Activated CD8-positive, alpha-beta memory T cell treated with anti-CD3 and anti-CD28 coated beads, Interleukin-2, amount 10 ng/mL, durations not matched to agents 7 days and 5 days (primary cell): ENCODE results near the gene UBA6. TPM values are rescaled to one million over a fixed set of nuclear protein-coding genes. Genes with fewer than 3 reads are reported as not detected.
A peak's percentile ranks its signal among the peaks of the same experiment; 100 is the strongest.

Experiments
- ATAC-seq: fragments of 150-1000 bp; cut with Tn5 transposase; one replicate; pipeline ENCODE4 v1.10.0; 2021; ENCODE audit warnings: moderate library complexity
- CTCF ChIA-PET: fragments of 350-600 bp; sonication (Branson Sonifier 250); formaldehyde crosslinking; loops from one replicate; lab custom pipeline; 2021; ENCODE audit warnings: antibody characterized with exemption; lab: Charles Lee
- DNase-seq: peaks from one replicate; pipeline ENCODE4 v3.0.0-alpha.2; 2020
- H3K27ac Mint-ChIP-seq: one replicate; pipeline ENCODE4 v1.8.0; 2021; ENCODE audit warnings: mild to moderate bottlenecking, mixed read lengths
- H3K27me3 Mint-ChIP-seq: one replicate; pipeline ENCODE4 v1.8.0; 2021; ENCODE audit warnings: mixed read lengths
- H3K36me3 Mint-ChIP-seq: one replicate; pipeline ENCODE4 v1.8.0; 2021; ENCODE audit warnings: mild to moderate bottlenecking, mixed read lengths
- H3K4me1 Mint-ChIP-seq: one replicate; pipeline ENCODE4 v1.8.0; 2021; ENCODE audit warnings: mixed read lengths
- H3K4me3 Mint-ChIP-seq: one replicate; pipeline ENCODE4 v1.8.0; 2021; ENCODE audit warnings: mild to moderate bottlenecking, moderate library complexity, mixed read lengths
- H3K9me3 Mint-ChIP-seq: one replicate; pipeline ENCODE4 v1.8.0; 2022; ENCODE audit warnings: low read depth, mixed read lengths
- total RNA-seq, 2 experiments: library from RNA; stranded (reverse); gene quantifications; one replicate each; pipeline ENCODE4 v1.2.3, GENCODE V29; 2021

The UBA6 gene
- total RNA-seq, 2 experiments from 2014 or later: 88.2 to 91.2 TPM

GRCh38 chr4:67723949-67724348 is 23.0 kb upstream of the UBA6 start:
- Mint-ChIP-seq H3K4me3 (no peak overlapping the region), H3K36me3 (peaks cover 38% of the 10 kb centered on the region), H3K4me1 (peaks cover 13% of the 10 kb centered on the region), H3K27me3 (no peaks in the 10 kb centered on the region), H3K27ac (no peak overlapping the region), H3K9me3 (peaks cover 10% of the 10 kb centered on the region)
- DNase-seq (no peak), ATAC-seq (no peak)
- CTCF ChIA-PET: interaction anchor here (1.7 kb wide), 1 partner anchor 22 kb away, joined by 5 read pairs; no protein-coding TSS in a partner anchor

GRCh38 chr4:67723341-67723740 is 22.4 kb upstream of the UBA6 start:
- no peak overlapping the region for H3K4me3 Mint-ChIP-seq
- CTCF ChIA-PET: interaction anchor here (1.7 kb wide), 1 partner anchor 22 kb away, joined by 5 read pairs; no protein-coding TSS in a partner anchor
- DNase-seq: no peak
- H3K9me3 Mint-ChIP-seq: peaks cover 5% of the 10 kb centered on the region
- H3K36me3 Mint-ChIP-seq: peaks cover 34% of the 10 kb centered on the region
- no peak overlapping the region for H3K27ac Mint-ChIP-seq
- H3K27me3 Mint-ChIP-seq: no peaks in the 10 kb centered on the region
- peaks cover 13% of the 10 kb centered on the region for H3K4me1 Mint-ChIP-seq
- ATAC-seq: no peak

GRCh38 chr4:67721770-67722597 is 21.0 kb upstream of the UBA6 start:
- no peak for ATAC-seq
- Mint-ChIP-seq H3K9me3 (no peaks in the 10 kb centered on the region), H3K27me3 (no peaks in the 10 kb centered on the region), H3K36me3 (peaks cover 35% of the 10 kb centered on the region), H3K4me1 (peaks cover 8% of the 10 kb centered on the region), H3K4me3 (no peak overlapping the region), H3K27ac (no peak overlapping the region)
- DNase-seq: no peak
- CTCF ChIA-PET: no interaction called here

GRCh38 chr4:67721315-67721769 is 20.4 kb upstream of the UBA6 start:
- Mint-ChIP-seq H3K27ac (no peak overlapping the region), H3K9me3 (no peaks in the 10 kb centered on the region), H3K4me1 (peaks cover 4% of the 10 kb centered on the region), H3K27me3 (no peaks in the 10 kb centered on the region), H3K36me3 (peaks cover 38% of the 10 kb centered on the region), H3K4me3 (no peak overlapping the region)
- no peak for DNase-seq
- CTCF ChIA-PET: no interaction called here
- no peak for ATAC-seq

GRCh38 chr4:67719953-67720617 is 19.1 kb upstream of the UBA6 start:
- CTCF ChIA-PET: interaction anchor here (1.4 kb wide), 1 partner anchor 27 kb away, joined by 5 read pairs; no protein-coding TSS in a partner anchor
- Mint-ChIP-seq H3K27me3 (no peaks in the 10 kb centered on the region), H3K9me3 (no peaks in the 10 kb centered on the region), H3K36me3 (peaks cover 39% of the 10 kb centered on the region), H3K4me1 (peaks cover 4% of the 10 kb centered on the region), H3K27ac (no peak overlapping the region), H3K4me3 (no peak overlapping the region)
- ATAC-seq (no peak), DNase-seq (no peak)

- Mint-ChIP-seq H3K4me1 (peaks cover 13% of the 10 kb centered on the region), H3K36me3 (peaks cover 44% of the 10 kb centered on the region), H3K27me3 (no peaks in the 10 kb centered on the region), H3K9me3 (no peaks in the 10 kb centered on the region), H3K27ac (no peak overlapping the region), H3K4me3 (no peak overlapping the region)
- ATAC-seq: no peak
- CTCF ChIA-PET: no interaction called here
- DNase-seq: no peak
These were observed 17.9 kb upstream of the UBA6 start for GRCh38 chr4:67718848-67719247.

GRCh38 chr4:67717586-67717985 is 16.6 kb upstream of the UBA6 start:
- no peak for DNase-seq
- no peak for ATAC-seq
- Mint-ChIP-seq H3K9me3 (no peaks in the 10 kb centered on the region), H3K27me3 (no peaks in the 10 kb centered on the region), H3K27ac (no peak overlapping the region), H3K4me1 (peaks cover 18% of the 10 kb centered on the region), H3K4me3 (no peak overlapping the region), H3K36me3 (peaks cover 44% of the 10 kb centered on the region)
- CTCF ChIA-PET: interaction anchor here (1.0 kb wide), 1 partner anchor 53 kb away, joined by 3 read pairs; no protein-coding TSS in a partner anchor

- H3K9me3 Mint-ChIP-seq: no peaks in the 10 kb centered on the region
- no peak for DNase-seq
- H3K36me3 Mint-ChIP-seq: peaks cover 21% of the 10 kb centered on the region
- no peak overlapping the region for H3K27ac Mint-ChIP-seq
- ATAC-seq: no peak
- no peaks in the 10 kb centered on the region for H3K27me3 Mint-ChIP-seq
- CTCF ChIA-PET: interaction anchor here (1.3 kb wide), 1 partner anchor 32 kb away, joined by 5 read pairs; no protein-coding TSS in a partner anchor
- H3K4me1 Mint-ChIP-seq: peaks cover 16% of the 10 kb centered on the region
- H3K4me3 Mint-ChIP-seq: no peak overlapping the region
These were observed 14.0 kb upstream of the UBA6 start for GRCh38 chr4:67714955-67715354.

- Mint-ChIP-seq H3K4me3 (no peak overlapping the region), H3K36me3 (peaks cover 27% of the 10 kb centered on the region), H3K4me1 (peaks cover 16% of the 10 kb centered on the region), H3K27ac (peak overlapping the region; percentile 39), H3K27me3 (no peaks in the 10 kb centered on the region), H3K9me3 (no peaks in the 10 kb centered on the region)
- CTCF ChIA-PET: interaction anchor here (1.3 kb wide), 1 partner anchor 32 kb away, joined by 5 read pairs; no protein-coding TSS in a partner anchor
- ATAC-seq (no peak), DNase-seq (no peak)
These were observed 13.3 kb upstream of the UBA6 start for GRCh38 chr4:67714248-67714583.

GRCh38 chr4:67713529-67714247 is 12.7 kb upstream of the UBA6 start:
- peaks cover 29% of the 10 kb centered on the region for H3K36me3 Mint-ChIP-seq
- peaks cover 16% of the 10 kb centered on the region for H3K4me1 Mint-ChIP-seq
- ATAC-seq: no peak
- H3K27me3 Mint-ChIP-seq: no peaks in the 10 kb centered on the region
- peak overlapping the region; percentile 63 for H3K27ac Mint-ChIP-seq
- H3K9me3 Mint-ChIP-seq: no peaks in the 10 kb centered on the region
- CTCF ChIA-PET: interaction anchor here (1.3 kb wide), 1 partner anchor 33 kb away, joined by 5 read pairs; no protein-coding TSS in a partner anchor
- DNase-seq: no peak
- H3K4me3 Mint-ChIP-seq: no peak overlapping the region

- no peak overlapping the region for H3K27ac Mint-ChIP-seq
- H3K27me3 Mint-ChIP-seq: no peaks in the 10 kb centered on the region
- no peak overlapping the region for H3K4me3 Mint-ChIP-seq
- H3K4me1 Mint-ChIP-seq: peaks cover 16% of the 10 kb centered on the region
- CTCF ChIA-PET: interaction anchor here (0.7 kb wide), 1 partner anchor 33 kb away, joined by 3 read pairs; no protein-coding TSS in a partner anchor
- no peak for DNase-seq
- H3K9me3 Mint-ChIP-seq: no peaks in the 10 kb centered on the region
- ATAC-seq: no peak
- H3K36me3 Mint-ChIP-seq: peaks cover 36% of the 10 kb centered on the region
These were observed 11.9 kb upstream of the UBA6 start for GRCh38 chr4:67712650-67713528.

- H3K27me3 Mint-ChIP-seq: no peaks in the 10 kb centered on the region
- H3K4me3 Mint-ChIP-seq: no peak overlapping the region
These were observed 11.2 kb upstream of the UBA6 start for GRCh38 chr4:67712000-67712625.

More at GRCh38 chr4:67712000-67712625, 11.2 kb upstream of the UBA6 start:
- CTCF ChIA-PET: interaction anchor here (0.7 kb wide), 1 partner anchor 34 kb away, joined by 3 read pairs; no protein-coding TSS in a partner anchor
- no peak for DNase-seq
- Mint-ChIP-seq H3K9me3 (no peaks in the 10 kb centered on the region), H3K36me3 (peaks cover 37% of the 10 kb centered on the region), H3K4me1 (peaks cover 16% of the 10 kb centered on the region), H3K27ac (no peak overlapping the region)
- ATAC-seq: no peak
